CD4-positive, alpha-beta T cell treated with Interleukin-4 for 4 hours (primary cell): Measurements from ENCODE around the gene OR2C3.
"Not testable (repeated sequence)": the region's sequence is repeated elsewhere in the genome, so short reads cannot be mapped to it uniquely, and the experiment has no call there.

Source experiments
- DNase-seq: peaks from one replicate; pipeline ENCODE4 v3.0.0-alpha.2; 2020

Gene OR2C3

GRCh38 chr1:247536340-247536739, at the start of gene OR2C3:
Gene OR2C3, minus strand, starts transcription at chr1:247536440. Its CDS starts 3,929 bp downstream, at chr1:247532511.
- no peak for DNase-seq

DNA sequence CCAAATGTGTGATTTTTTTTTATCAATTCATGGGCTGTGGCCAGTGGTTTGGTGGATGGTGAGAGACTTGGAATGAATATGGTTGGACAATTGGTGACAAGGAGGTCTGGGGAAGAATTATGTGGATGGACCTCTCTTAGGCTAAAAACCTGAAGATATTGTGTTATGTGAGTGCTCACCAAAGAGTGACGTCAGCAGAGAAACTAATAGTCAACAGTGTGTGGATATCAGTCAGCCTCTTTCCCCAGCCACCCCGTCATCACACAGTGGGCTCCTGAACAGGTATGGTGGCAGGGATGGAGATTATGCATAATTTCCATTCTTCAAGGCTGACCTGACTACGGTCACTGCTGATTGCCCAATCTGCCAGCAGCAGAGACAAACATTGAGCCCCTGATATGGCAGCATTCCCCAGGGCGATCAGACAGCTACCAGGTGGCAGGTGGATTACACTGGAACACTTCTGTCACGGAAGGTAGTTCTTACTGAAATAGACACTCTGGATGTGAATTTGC, 42.8 kb upstream of the OR2C3 start:
- no peak for DNase-seq

DNA sequence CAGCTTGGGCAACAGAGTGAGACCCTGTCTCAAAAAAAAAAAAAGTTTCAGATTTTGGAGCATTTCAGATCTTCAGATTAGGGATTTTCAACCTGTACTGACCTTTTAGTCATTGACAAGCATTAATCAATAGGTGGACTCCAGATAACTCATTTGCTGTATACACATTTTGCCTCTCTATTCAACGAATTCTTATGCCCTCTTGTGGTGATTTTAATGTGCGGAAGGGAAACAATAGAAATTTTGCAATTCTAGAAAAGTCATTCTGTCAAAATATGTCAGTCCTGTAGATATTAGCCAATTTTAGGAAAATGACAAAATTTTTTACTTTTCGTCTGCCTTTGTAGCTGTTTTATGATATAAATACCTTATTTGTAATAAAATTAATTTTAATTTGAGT, 40.3 kb upstream of the OR2C3 start:
- peak; percentile 9 for DNase-seq

DNA sequence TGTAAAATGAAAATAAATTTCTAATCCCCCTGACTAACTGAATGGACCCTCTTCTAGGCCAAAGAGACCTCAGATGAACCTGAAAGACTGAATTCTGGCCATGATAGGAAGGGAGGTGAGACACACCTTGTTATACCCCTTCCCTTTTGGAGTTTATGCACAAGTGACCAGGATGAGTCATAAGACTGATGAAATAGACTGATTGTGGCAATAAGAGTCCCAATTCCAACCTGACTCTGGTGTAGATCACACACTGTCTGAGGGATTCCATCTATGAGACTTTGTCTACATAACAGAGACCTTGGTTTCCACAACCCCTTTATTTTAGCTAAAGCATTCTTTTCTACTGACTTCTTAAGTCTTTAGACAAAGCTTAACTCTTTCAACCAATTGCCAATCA, 38.4 kb upstream of the OR2C3 start:
- no peak for DNase-seq

DNA sequence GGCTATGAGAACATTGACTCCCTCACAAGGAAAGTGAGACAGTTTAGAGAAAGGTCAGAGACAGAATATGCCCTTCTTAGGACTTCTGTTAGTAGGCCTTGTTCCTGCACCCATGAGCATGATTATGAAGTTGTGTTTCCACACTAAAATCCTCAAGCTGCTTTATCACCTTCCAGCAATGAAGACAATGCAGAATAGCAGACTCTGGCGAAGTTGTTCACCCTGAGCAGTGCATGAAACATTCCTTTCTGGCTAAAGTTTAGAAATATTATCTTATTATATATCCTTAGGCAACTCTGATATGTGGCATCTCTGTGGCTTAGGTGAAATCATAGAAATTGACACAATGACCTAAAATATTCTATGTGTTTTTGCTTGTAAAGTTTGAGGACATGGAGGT, 38.0 kb upstream of the OR2C3 start:
- no peak for DNase-seq

DNA sequence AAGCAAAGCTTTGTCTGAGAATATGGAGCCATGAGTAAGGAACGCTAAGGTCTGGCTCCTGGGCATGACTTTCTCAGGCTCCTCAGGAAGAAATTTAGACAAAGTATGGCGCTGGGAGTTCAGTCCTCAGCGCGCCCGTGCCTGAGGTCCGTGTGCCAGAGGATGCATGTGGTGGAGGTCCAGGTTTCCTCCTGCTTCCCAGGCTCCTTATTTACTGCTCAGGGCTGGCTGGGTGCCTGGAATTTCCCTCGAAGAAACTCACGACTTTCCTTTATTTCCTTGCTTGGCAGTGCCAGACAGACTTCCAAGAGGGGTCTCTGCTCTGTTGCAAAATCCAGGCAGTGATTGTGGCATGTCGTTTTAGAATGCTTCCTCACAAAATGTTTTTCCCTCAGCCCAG, 26.0 kb upstream of the OR2C3 start:
- no peak for DNase-seq

GRCh38 chr1:247561711-247562110, 25.5 kb upstream of the OR2C3 start:
- DNase-seq, result no peak

DNA sequence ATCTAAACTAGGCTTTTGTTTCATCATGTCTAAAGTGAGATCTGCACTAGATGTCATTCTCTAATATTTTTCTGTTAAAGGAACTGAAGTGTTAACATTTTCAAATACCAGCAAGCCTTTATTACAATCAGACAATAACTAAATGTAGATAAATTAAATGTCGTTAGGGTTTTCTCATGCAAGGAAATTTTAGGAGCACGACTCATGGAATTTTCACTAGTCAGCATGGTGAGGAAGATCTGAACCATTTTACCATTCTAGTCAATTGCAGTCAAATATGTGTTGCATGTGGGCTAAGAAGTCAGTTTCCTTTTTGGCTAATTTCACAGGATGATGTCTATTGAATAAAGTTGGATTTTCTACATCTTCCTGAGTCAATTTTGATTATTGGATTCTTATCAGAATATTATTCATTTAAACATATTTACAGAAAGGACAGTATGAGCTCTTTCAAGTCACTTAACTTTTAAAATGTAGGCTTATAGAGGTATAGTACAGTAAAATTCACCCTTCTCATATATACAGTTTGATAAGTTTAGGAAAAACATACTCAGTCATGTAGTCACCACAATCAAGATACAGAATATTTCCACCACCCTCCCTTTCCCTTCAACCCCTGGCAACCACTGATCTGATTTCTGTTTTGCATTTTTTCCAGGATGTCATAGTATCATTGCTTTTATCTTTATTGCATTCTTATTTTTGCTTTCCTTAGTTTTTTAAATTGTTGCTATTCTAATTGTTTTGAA, 21.9 kb upstream of the OR2C3 start:
- DNase-seq, result no peak

GRCh38 chr1:247552231-247552630, 16.0 kb upstream of the OR2C3 start:
- no peak for DNase-seq

DNA sequence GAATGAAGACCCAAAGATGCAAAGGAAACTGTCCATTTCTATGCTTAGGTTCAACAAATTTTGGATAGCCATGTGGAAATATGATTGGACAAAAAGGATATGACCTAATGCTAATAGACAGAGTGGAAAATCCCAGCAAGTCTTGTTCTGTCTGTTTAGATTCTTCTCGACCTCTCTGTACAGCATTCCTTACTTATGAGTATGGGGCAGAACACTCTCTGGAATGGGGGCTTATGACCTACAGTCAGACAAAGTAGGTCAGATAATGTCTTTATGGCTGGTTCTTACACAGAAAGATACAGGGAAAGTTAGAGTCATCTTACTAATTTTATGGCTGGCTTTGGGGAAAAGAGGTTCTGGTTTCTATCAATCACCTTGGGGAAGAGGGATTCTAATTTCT, 15.5 kb upstream of the OR2C3 start:
- DNase-seq, result no peak

DNA sequence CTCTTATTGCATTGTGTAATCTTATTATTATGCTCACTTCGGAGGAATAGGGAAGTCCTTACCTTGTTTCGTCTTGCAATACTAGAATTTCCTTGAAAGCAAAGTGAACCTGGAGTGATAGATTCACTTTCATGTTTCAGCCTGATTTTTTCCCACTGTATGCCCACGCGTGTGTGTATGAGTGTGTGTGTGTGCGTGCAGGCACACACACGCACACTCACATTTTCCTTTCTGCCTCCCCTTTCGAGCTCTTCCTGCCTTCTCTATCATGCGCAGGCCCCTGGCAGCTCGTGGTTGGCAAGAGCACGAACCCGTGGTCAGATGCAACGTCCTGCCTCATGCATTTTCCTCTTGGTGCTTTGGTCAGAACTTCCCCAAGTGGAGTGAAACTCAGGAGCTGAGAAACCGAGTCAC, 12.5 kb upstream of the OR2C3 start, which contains the start of gene GCSAML:
GCSAML (plus strand) TSS at position 366 of the 414 bp plus-strand sequence. CDS start 58 bp downstream, outside the sequence.
- DNase-seq, result no peak

GRCh38 chr1:247548092-247548491, 11.9 kb upstream of the OR2C3 start:
- DNase-seq, result no peak

DNA sequence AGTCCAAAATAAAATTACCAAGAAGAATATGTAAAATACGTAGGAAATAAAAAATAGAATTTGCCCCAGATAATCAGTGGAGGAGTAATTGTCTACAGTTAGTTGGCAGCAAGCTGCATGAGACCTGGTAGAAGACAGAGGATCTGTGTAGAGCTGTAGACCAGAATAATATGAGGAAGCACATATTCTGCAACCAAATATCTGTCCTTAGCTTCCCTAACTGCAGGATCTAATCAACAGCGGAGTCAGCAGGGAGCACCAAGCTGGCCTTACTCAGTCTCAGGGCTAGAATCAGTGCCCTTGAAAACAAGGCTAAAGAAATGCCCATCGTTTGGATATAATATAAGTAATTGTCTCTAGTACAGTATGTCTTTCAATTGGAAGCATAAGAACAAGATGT, 6.6 kb upstream of the OR2C3 start:
- DNase-seq, result no peak

DNA sequence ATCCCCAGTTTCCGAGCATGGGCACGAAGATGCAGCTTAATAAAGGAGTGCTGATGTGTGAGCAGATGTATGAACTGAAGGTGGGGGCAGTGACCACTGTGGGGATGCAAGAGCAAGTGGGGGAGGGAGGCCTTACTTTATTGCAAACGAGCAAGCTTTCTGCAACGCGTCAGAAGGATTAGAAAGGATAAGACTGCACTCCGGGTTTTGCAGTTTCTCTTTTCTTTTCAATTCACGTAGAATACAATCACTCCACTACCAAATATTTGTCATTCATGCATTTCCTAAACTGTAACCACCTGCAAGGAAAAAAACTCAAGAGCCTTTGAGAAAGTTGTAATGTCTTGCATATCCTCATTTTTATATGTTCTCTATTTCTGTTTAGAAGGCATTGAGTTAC, 4.3 kb upstream of the OR2C3 start:
- DNase-seq, result no peak

GRCh38 chr1:247539215-247539614, 3.0 kb upstream of the OR2C3 start:
- no peak for DNase-seq

- DNase-seq, result no peak
Observed at GRCh38 chr1:247538561-247538960, 2.3 kb upstream of the OR2C3 start.

GRCh38 chr1:247535402-247535801, 838 bp downstream of the OR2C3 start:
- no peak for DNase-seq

DNA sequence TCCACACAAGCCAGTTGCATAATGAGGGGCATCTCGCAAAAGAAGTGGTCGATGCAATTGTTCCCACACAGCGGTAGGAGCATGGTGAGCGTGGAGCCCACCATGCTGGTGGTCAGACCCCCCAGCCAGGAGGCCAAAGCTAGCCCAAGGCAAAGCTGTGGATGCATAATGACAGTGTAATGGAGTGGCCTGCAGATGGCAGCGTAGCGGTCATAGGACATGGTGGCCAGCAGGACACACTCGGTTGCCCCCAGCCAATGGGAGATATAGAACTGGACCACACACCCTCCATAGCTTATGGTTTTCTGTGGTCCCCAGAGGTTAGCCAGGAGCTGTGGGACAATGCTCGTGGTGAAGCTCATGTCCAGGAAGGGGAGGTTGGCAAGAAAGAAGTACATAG, 4.3 kb downstream of the OR2C3 start:
- DNase-seq, result no peak

- no peak for DNase-seq
Observed at GRCh38 chr1:247530785-247531184, 5.5 kb downstream of the OR2C3 start.

GRCh38 chr1:247529771-247530355, 6.4 kb downstream of the OR2C3 start:
- DNase-seq, result no peak

- no peak for DNase-seq
Observed at GRCh38 chr1:247528812-247529474, 7.3 kb downstream of the OR2C3 start.

- not testable (repeated sequence) for DNase-seq
Observed at GRCh38 chr1:247521886-247522285, 14.4 kb downstream of the OR2C3 start.

DNA sequence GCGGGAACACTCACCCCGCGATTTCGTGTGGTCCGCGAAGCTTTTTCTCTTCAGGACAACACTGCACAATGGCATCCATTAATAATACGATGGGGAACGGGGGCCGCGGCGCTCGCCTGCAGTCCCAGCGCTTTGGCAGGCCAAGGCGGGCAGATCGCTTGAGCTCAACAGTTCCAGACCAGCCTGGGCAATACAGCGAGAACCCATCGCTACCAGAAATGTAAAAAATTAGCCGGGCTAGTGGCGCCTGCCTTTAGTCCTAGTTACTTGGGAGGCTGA, 17.7 kb downstream of the OR2C3 start:
- DNase-seq, result no peak
